Skeletal muscle tissue (tissue), 4 donors: ENCODE results near the gene ZBTB7A. TPM values are rescaled to one million over a fixed set of nuclear protein-coding genes. Genes with fewer than 3 reads are reported as not detected.

Experiments used
- H3K27ac ChIP-seq: one replicate; pipeline ENCODE4 v1.7.0; 2013; ENCODE audit warnings: mild to moderate bottlenecking, low read depth, low read length, inconsistent platforms
- H3K27me3 ChIP-seq, 3 donors: one replicate each; pipeline ENCODE4 v1.7.0; 2013; ENCODE audit warnings: low read length in 3 of 3; ENCODE audit not compliant: control insufficient read depth in 3 of 3, insufficient read depth in 3 of 3
- H3K36me3 ChIP-seq, 3 donors: one replicate each; pipeline ENCODE4 v1.7.0; 2013; ENCODE audit warnings: low read length in 3 of 3; ENCODE audit not compliant: control insufficient read depth in 3 of 3, insufficient read depth in 3 of 3
- H3K4me1 ChIP-seq, 3 donors: one replicate each; pipeline ENCODE4 v1.7.0; 2013; ENCODE audit warnings: low read length in 3 of 3, mild to moderate bottlenecking in 3 of 3; ENCODE audit not compliant: control insufficient read depth in 3 of 3, insufficient read depth in 3 of 3
- H3K4me3 ChIP-seq, 3 donors: one replicate each; pipeline ENCODE4 v1.7.0; 2013; ENCODE audit warnings: low read length in 3 of 3
- H3K9ac ChIP-seq, 3 donors: one replicate each; pipeline ENCODE4 v1.7.0; 2013; ENCODE audit warnings: low read length in 3 of 3, mild to moderate bottlenecking in 3 of 3, moderate library complexity in 2 of 3, low read depth in 1 of 3
- H3K9me3 ChIP-seq, 3 donors: one replicate each; pipeline ENCODE4 v1.7.0; 2013; ENCODE audit warnings: low read length in 3 of 3; ENCODE audit not compliant: control insufficient read depth in 3 of 3
- total RNA-seq: library from RNA; depleted of rRNA; stranded (reverse); fragments of >200 nt; gene quantifications from one replicate; pipeline ENCODE4 v1.2.3, GENCODE V29; 2014
- donor health status: Osteomylitis.

Gene ZBTB7A
- total RNA-seq, 1 donor from 2014 or later = 4.2 TPM

- H3K27ac ChIP-seq = no peak overlapping the region
- no peak overlapping the region for H3K4me3 ChIP-seq
- H3K27me3 ChIP-seq = no peaks in the 10 kb centered on the region
- no peaks in the 10 kb centered on the region for H3K9me3 ChIP-seq
- peaks cover 2 to 8% (median 5%) of the 10 kb centered on the region in 3 donors for H3K36me3 ChIP-seq
- peaks cover 12 to 23% (median 19%) of the 10 kb centered on the region in 3 donors for H3K4me1 ChIP-seq
- H3K9ac ChIP-seq = no peak overlapping the region
Measured at GRCh38 chr19:4045597-4046361, 20.9 kb downstream of the ZBTB7A start.

- H3K36me3 ChIP-seq = peaks cover 5 to 6% (median 5%) of the 10 kb centered on the region in 3 donors
- H3K27ac ChIP-seq = no peak overlapping the region
- no peaks in the 10 kb centered on the region for H3K9me3 ChIP-seq
- H3K4me3 ChIP-seq = no peak overlapping the region
- H3K9ac ChIP-seq = no peak overlapping the region
- H3K4me1 ChIP-seq = peaks cover 12 to 18% (median 14%) of the 10 kb centered on the region in 3 donors
- no peaks in the 10 kb centered on the region for H3K27me3 ChIP-seq
Measured at GRCh38 chr19:4044990-4045465, 21.7 kb downstream of the ZBTB7A start.

- Histone ChIP-seq H3K27me3 (no peaks in the 10 kb centered on the region), H3K4me1 (peaks cover 4 to 9% (median 6%) of the 10 kb centered on the region in 3 donors), H3K9me3 (no peaks in the 10 kb centered on the region), H3K36me3 (peaks cover 1 to 6% (median 5%) of the 10 kb centered on the region in 3 donors), H3K4me3 (no peak overlapping the region), H3K9ac (no peak overlapping the region), H3K27ac (no peak overlapping the region)
Measured at GRCh38 chr19:4043966-4044715, 22.6 kb downstream of the ZBTB7A start.

GRCh38 chr19:4043401-4043800 lies 23.3 kb downstream of the ZBTB7A start:
- Histone ChIP-seq H3K27me3 (no peaks in the 10 kb centered on the region), H3K27ac (no peak overlapping the region), H3K4me3 (no peak overlapping the region), H3K36me3 (peaks cover 1 to 6% (median 5%) of the 10 kb centered on the region in 3 donors), H3K4me1 (peaks cover 0 to 3% (median 0%) of the 10 kb centered on the region in 3 donors), H3K9me3 (no peaks in the 10 kb centered on the region), H3K9ac (no peak overlapping the region)

- Histone ChIP-seq H3K36me3 (peaks cover 0 to 6% (median 1%) of the 10 kb centered on the region in 3 donors), H3K27ac (no peak overlapping the region), H3K4me1 (no peaks in the 10 kb centered on the region), H3K9ac (no peak overlapping the region), H3K27me3 (no peaks in the 10 kb centered on the region), H3K4me3 (no peak overlapping the region), H3K9me3 (no peaks in the 10 kb centered on the region)
Measured at GRCh38 chr19:4042731-4043082, 24.0 kb downstream of the ZBTB7A start.

GRCh38 chr19:4042064-4042730 lies 24.5 kb downstream of the ZBTB7A start:
- no peak overlapping the region for H3K9ac ChIP-seq
- H3K27me3 ChIP-seq = no peaks in the 10 kb centered on the region
- H3K4me3 ChIP-seq = no peak overlapping the region
- no peaks in the 10 kb centered on the region for H3K9me3 ChIP-seq
- peaks cover 0 to 11% (median 6%) of the 10 kb centered on the region in 3 donors for H3K36me3 ChIP-seq
- no peak overlapping the region for H3K27ac ChIP-seq
- H3K4me1 ChIP-seq = no peaks in the 10 kb centered on the region

- H3K27me3 ChIP-seq = no peaks in the 10 kb centered on the region
- H3K9ac ChIP-seq = no peak overlapping the region
- H3K36me3 ChIP-seq = peaks cover 23 to 40% (median 28%) of the 10 kb centered on the region in 3 donors
- peaks cover 0 to 3% (median 0%) of the 10 kb centered on the region in 3 donors for H3K4me1 ChIP-seq
- H3K27ac ChIP-seq = no peak overlapping the region
- H3K9me3 ChIP-seq = no peaks in the 10 kb centered on the region
- H3K4me3 ChIP-seq = no peak overlapping the region
Measured at GRCh38 chr19:4038661-4039423, 27.9 kb downstream of the ZBTB7A start.

GRCh38 chr19:4038057-4038456 lies 28.6 kb downstream of the ZBTB7A start:
- no peaks in the 10 kb centered on the region for H3K27me3 ChIP-seq
- H3K4me1 ChIP-seq = peaks cover 0 to 3% (median 0%) of the 10 kb centered on the region in 3 donors
- no peaks in the 10 kb centered on the region for H3K9me3 ChIP-seq
- no peak overlapping the region for H3K4me3 ChIP-seq
- no peak overlapping the region for H3K9ac ChIP-seq
- H3K27ac ChIP-seq = no peak overlapping the region
- H3K36me3 ChIP-seq = peaks cover 31 to 48% (median 35%) of the 10 kb centered on the region in 3 donors

- Histone ChIP-seq H3K36me3 (peaks cover 32 to 54% (median 41%) of the 10 kb centered on the region in 3 donors), H3K9ac (no peak overlapping the region), H3K4me3 (no peak overlapping the region), H3K9me3 (no peaks in the 10 kb centered on the region), H3K4me1 (peaks cover 0 to 3% (median 0%) of the 10 kb centered on the region in 3 donors), H3K27me3 (no peaks in the 10 kb centered on the region), H3K27ac (no peak overlapping the region)
Measured at GRCh38 chr19:4037301-4037949, 29.3 kb downstream of the ZBTB7A start.
